Measurements from ENCODE around the gene PFKL.

Gene PFKL

GRCh38 chr21:44260791-44261631 is 38.8 kb upstream of the PFKL start:
- no peak overlapping the region for H3K27ac ChIP-seq
- TF ChIP-seq, protein P1, sequence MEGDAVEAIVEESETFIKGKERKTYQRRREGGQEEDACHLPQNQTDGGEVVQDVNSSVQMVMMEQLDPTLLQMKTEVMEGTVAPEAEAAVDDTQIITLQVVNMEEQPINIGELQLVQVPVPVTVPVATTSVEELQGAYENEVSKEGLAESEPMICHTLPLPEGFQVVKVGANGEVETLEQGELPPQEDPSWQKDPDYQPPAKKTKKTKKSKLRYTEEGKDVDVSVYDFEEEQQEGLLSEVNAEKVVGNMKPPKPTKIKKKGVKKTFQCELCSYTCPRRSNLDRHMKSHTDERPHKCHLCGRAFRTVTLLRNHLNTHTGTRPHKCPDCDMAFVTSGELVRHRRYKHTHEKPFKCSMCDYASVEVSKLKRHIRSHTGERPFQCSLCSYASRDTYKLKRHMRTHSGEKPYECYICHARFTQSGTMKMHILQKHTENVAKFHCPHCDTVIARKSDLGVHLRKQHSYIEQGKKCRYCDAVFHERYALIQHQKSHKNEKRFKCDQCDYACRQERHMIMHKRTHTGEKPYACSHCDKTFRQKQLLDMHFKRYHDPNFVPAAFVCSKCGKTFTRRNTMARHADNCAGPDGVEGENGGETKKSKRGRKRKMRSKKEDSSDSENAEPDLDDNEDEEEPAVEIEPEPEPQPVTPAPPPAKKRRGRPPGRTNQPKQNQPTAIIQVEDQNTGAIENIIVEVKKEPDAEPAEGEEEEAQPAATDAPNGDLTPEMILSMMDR (conservative IDR thresholded peaks at IDR 0.05) = no peak

DNA sequence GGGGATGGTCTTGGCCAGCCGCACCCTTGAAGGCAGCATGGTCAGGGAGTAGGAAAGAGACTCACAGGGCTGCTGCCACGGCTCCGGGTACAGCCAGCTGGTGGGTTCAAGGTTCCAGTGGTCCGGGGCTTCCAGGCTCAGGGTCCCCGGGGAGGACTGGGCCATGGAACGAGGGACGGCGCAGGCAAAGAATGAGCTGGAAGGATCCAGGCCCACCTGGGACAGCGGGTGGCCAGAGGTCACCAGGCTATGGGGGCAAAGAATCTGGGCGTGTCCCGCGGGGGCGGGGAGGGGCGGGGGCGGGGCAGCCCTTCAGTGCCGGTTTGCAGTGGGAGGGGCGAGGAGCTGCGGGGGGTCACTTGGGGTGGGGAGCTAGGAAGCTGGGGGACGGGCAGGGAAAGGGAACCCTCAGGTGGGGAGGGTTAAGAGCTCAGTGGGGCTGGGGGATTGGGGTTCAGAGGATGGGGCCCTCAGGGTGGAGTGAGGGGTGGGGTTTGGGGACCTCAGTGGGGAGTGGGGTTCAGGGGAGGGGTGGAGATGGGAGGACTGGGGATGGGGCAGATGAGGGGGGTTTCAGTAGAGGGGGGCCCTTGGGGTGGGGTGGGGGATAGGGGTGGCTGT is 38.1 kb upstream of the PFKL start, which contains the start of gene DNMT3L:
Gene DNMT3L (minus strand): TSS at position 223 of the 621 bp plus-strand sequence. CDS start 638 bp downstream, outside the sequence.
- no peak within 1 kb of the TSS for H3K27ac ChIP-seq
- TF ChIP-seq, protein P1 (conservative IDR thresholded peaks at IDR 0.05) = no peak

DNA sequence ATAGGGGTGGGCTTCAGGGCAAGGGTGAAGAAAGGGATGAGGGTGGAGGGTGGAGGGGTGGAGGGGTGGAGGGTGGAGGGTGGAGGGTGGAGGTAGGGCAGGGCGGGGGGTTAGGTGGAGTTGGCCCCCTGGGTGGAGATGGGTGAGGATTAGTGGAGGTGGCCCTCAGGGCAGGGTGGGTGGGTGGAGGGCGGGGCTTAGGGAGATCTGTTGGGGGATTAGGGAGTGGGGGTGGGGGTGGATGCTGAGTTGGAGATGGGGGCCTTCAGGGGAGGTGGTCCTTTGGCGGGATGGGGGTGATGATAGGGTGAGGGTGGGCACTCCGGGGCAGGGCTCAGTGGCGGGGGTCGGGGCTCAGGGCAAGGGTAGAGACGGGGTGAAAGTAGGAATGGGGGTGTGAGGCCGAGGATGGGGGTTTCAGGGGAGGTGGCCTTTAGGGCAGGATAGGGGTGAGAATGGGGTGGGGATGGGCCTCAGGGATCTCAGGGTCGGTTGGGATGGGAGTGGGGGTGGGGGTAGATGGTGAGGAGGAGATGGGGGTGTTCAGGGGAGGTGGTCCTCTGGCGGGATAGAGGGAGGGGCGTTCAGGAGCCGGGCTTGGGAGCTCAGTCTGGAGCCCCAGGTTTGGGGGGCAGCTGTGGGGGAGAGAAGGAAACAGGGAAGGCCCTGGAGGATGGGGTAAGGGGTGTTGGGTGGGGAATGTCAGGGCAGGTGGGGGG is 37.4 kb upstream of the PFKL start:
- H3K27ac ChIP-seq = no peak overlapping the region
- TF ChIP-seq, protein P1 (conservative IDR thresholded peaks at IDR 0.05) = no peak

GRCh38 chr21:44263221-44263760 is 36.6 kb upstream of the PFKL start:
- H3K27ac ChIP-seq = no peak overlapping the region
- TF ChIP-seq, protein P1 (conservative IDR thresholded peaks at IDR 0.05) = no peak

GRCh38 chr21:44263768-44264167 is 36.1 kb upstream of the PFKL start:
- no peak overlapping the region for H3K27ac ChIP-seq
- TF ChIP-seq, protein P1 (conservative IDR thresholded peaks at IDR 0.05) = no peak

DNA sequence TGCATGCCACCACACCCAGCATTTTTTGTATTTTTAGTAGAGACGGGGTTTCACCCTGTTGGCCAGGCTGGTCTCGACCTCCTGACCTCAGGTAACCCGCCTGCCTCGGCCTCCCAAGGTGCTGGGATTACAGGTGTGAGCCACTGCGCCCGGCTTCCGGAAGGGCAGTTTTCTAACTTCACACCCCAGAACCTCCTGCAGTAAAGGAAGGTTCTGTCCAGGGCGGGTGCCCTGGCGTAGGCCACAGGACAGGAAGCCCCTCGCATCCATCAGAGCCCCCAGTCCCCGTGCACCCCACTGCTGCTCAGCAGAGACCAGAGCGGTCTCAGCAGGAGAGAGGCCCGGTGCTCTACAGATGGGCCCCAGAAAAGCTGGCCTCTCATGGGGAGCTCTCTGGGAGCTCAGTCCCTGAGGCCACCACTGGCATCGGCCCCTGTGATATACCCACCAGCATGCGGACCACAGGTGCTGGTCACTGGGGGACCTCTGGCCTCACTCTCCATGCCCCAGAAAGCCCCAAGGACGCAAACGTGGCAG is 34.1 kb upstream of the PFKL start:
- H3K27ac ChIP-seq = no peak overlapping the region
- TF ChIP-seq, protein P1 (conservative IDR thresholded peaks at IDR 0.05) = no peak

Measured in VCaP (cell line).